HG03457 (cell line): Measurements from ENCODE around the gene USH2A.

Experiments used
- ATAC-seq: cut with Tn5 transposase; IDR thresholded peaks from one replicate; pipeline ENCODE4 v1.9.1; 2021; ENCODE audit warnings: moderate number of reproducible peaks; ENCODE audit not compliant: unreplicated experiment

Gene USH2A

DNA sequence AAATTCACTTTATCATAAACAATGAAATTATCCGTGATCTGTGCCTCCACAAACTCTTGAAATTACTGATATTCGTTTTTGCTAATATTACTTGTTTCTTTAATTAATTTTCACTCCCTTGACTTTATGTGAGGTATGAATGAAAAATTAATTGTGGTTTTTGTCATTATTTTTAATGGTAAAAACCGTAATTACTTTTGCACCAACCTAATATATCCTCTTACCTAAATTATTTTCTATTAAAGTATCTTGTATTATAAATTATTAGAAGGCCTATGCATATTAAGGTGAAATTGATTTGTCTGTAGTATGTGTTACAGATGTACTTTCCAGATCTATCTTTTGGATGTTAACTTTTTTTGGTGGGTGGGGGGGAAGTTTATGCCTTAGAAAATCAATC lies 540.2 kb downstream of the USH2A start:
- ATAC-seq: no peak

DNA sequence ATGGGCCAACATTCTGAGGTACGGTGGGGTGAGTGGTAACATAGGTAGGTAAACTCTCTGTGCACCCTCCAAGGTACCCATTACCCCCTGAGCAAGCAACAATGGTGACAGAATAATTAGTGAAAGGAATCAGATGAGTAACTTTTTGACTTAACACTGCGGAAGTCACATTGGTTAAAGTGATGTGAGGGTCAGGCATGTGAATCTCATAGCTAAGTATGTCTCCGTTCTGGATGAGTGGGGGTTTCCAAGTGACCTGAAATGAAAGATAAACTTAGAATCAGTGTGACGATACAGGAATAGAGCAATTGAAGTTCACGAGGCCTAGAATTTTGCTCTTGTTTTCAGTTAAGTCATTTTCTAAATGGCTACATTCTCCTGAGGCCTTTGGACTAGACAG lies 544.4 kb downstream of the USH2A start:
- no peak for ATAC-seq

DNA sequence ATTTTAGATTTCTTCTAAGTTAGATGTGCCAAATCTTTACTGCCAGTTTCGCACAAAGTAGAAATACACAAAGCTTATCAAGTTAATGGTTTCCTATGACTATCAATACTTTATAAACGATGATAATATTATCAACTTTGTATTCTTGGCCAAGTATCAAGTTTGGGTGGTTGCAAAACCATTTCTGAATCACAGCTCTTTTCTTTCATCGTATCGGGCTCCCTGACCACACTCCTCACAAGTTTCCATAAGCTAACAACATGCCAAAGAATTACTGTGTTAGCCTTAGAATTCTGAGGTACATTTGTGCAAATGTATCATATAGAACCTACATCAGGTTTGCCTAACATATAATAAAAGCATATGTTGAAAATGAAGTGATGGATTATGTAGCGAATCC lies 545.1 kb downstream of the USH2A start:
- ATAC-seq: no peak

DNA sequence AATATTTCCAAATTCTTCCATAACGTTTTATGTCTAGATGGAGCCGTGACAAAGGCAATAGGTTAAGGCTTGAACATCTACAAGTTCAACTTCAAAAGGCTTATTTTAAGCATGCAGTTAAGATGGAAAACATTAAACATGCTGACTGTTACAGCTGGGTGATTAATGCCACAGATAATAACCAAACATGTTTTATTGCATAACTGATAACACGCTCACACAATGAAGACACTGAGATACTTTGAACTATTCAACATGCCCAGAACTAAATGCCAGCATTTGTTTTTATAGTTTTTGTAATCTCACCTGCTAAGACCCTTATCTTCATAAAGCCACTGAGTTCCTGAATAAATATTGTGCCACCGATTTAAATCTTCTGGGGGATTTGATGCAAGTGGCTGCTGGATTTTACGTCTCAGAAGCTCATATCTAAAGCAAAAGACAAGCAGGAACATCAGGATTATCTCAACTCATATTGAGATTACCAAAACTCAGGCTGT lies 545.7 kb downstream of the USH2A start:
- ATAC-seq: no peak

DNA sequence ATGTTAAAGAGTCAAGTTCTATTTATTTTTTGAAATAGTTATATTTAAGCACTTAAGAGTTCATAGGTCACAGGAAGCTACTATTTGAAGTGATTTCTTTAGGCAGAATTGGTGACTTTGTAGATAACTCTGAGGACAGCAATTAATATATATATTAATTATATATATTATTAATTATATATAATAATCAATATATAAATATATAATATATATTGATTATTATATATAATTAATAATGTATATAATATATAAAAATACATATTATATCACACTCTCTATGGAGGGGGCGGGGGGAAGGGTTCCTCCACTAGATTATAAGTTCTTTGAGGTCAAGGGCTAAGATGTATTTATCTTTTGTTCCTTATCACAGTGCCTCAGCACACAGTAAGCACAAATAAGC lies 547.5 kb downstream of the USH2A start:
- no peak for ATAC-seq

DNA sequence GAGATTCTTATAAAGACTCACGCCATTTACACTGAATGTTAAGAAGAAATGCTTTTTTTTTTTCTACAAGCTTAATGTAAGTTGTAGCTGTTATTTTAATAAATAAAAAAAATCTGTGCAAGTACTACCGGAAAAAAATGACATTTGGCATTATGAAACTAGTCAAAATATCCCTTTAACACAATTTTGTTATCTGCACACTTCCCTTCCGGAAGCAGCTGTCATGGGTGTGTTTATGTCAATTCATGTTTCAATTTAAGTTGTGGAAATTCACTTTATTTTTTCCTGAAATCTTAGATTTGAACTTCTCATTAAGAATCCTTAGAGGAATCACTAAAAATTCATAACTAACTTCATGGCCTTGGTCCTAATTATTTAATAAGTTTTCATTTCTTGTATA lies 548.0 kb downstream of the USH2A start:
- ATAC-seq: no peak

DNA sequence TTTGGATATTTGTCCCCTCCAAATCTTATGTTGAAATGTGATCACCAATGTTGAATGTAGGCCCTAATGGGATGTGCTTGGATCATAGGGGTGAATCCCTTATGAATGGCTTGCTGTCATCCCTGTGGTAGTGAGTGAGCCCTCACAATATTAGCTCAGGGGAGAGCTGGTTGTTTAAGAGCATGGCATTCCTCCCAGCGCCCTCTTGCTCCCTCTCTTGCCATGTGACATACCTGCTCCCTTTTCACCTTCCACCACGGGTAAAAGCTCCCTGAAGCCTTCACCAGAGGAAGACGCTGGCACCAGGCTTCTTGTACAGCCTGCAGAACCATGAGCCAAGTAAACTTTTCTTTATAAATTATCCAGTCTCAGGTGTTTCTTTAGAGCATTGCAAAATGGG lies 550.6 kb downstream of the USH2A start:
- ATAC-seq: no peak

DNA sequence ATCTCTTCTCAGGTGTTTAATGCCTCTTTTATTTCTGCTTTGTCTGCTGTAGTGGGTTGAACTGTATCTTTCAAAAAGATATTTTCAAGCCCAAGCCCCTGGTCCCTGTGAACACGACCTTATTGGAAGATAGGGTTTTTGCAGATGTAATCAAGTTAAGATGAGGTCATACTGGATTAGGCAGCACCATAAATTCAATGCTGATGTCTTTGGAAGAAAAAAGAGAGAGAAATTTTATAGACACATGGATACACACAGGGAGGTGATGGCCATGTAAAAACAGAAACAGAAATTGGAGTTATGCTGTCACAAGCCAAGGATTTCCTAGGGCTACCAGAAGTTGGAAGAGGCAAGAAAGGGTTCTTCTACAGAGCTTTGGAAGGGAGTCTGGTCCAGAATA lies 554.7 kb downstream of the USH2A start:
- ATAC-seq: no peak

DNA sequence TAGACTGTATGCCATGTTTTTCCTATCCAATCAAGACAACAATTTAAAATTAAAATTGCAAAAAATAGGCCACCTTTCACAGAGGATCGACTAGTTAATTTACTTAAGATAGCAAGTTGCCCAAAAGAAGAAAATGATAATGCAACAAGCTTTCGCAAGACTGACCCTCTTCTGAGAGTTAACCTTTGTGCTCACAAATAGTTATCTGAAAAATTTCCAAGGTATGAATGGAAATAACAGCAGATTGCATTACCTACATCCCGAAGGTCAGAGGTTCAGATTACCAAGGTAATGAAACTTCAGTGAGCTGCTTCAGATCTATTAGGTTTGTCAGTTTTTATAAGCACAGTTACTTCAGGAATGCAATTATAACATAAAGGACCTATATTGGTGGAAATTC lies 558.2 kb downstream of the USH2A start:
- ATAC-seq: no peak

DNA sequence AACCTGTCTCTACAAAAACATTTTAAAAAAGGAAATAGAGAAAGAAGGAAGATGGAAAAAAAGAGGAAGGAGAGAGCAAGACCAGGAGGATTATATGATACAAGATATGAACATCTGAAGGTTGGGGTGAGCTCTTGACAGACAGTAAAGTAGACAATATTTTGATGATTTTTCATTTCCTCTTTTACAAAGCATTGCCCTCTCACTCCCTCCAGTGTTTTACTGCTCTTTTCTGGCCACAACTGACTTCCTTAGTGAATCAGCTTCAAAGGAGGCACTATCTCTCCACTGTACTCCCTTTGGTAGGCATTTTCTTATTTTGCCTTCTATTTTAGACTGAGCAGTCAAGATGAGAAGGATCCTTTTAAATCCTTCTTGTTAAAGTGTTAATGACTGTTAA lies 559.5 kb downstream of the USH2A start:
- no peak for ATAC-seq

DNA sequence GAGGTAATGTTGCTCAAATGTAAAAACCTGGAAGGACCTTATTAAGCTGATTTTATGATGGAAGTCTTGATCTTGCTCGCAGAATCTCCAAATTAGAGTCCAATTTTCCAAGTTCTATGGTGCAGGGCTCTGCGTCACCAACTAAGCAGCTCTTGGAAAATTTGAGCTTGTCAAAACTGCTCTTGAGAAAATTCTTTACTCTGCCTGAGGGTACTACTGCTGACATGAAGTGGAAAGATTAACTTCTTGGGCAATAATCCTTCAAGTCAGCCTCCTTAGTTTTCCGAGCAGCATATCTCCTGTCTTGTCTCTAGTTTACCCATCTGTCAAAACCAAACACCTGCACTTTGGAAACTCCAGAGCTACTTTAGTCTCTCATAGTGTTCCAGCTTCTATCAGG lies 562.4 kb downstream of the USH2A start:
- no peak for ATAC-seq

DNA sequence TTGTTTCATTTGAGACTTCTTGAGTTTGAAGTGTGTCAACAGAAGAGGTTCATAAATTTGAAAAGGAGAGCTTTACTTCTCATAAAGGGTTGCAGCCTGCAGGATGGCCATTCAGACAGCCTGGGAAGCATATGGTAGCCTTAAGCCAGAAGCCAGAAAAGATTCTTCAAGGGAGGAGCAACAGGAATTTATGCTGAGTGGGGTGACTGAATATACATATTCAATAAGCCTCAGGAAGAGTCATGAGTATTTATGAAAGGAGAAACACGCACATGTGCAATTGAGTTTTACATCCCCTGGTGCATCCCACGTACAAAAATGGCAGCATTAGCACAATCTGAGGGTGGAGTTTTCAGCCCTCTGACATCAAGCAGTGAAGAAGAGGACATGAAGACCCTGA lies 565.9 kb downstream of the USH2A start:
- no peak for ATAC-seq

DNA sequence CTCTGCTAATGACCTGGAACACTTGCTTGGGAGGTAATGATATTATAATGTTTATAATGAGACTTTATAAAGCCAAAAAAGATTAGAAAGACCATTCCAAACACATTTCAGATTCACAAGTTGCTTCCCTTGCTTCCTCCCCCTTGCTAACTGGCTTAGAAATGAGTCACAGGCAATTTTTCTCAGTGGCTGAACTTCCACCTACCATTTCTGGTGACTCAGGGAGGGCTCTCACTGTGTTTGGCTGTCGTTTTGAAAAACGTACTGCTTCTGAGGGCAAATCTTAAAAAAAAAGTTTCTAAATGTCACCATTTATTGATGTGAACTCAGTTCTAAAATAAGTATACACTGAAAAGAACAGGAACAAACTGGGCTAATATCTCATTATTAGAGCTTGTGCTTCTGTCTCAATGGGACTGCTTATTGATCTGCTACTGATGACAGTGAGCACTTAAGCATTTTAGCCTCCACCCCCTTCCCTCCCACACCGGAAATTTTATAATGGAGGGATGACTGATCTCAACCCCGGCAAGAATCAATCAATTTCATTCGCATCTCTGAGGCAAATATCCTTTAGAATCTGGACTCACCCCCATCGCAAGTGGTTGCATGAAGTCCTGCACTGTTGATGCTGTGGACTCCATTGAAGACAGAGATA lies 577.9 kb downstream of the USH2A start:
- ATAC-seq: no peak

DNA sequence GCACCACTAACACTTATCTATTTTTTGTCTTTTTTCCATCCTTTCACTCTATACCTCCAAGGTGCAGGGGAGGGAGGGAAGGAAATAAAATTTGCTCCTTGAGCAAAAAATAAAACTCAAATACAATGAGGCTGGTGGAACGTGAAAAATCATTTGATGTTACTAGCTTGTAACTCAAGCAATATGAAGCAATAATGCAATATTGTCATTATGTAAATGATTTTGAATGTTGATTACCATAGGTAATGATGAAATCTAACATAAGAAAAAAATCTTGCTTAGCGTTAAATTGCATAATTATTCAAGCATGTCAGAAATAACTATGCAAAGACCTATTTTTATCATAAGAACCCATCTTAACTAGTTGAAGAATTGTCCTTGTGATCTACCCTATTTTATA lies 578.5 kb downstream of the USH2A start:
- no peak for ATAC-seq

DNA sequence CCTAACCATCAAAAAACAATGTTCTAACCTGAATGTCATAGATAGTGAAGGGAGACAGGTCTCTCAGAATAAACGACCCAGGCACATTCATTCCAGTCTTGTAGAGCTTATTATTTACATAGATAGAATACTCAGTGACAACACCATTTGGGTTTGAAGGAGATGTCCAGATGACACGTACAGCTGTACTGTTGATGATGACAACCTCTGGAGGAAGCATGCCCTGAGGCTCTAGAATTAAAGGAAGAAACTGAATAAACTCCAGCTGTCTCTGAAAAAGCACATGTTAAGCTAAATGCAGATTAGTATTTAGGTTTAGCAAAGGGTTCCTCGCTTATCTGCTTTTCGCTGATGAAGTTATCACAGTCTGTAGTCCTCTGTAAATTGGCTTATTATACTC lies 579.0 kb downstream of the USH2A start:
- no peak for ATAC-seq

DNA sequence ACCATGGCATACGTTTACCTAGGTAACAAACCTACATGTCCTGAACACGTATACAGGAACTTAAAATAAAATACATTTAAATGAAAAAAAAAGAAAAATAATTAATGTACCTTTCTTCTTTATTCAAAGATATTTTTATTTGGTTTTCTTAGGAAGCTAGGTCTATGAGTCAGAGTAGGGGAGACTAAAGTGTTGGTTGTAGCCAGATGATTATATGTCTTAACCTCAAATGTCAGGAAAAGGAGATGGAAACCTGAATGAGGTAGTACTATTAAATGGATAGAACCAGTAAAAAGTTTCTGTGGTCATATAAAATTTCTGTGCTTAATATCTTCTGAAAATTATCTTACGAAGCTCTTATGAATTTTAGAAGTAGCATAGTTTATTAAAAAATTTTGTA lies 580.3 kb downstream of the USH2A start:
- ATAC-seq: no peak

DNA sequence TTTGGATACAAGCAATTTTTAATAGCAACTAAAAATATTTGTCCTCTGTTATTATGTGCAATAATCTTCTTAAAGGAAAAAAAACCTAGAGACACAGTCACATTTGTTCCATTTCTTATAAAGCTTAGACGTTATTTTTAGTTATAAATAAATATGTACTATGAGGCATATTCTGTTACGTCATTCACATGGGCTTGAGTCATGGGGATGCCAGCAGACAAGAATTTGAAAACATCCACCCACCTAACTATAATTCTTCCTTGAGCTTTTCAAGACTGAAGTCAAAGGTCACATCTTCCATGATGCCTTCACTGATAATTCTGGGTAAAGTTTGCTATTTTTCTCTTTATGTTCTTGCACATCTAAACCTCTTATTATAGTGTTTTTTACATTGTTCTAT lies 587.3 kb downstream of the USH2A start:
- no peak for ATAC-seq

DNA sequence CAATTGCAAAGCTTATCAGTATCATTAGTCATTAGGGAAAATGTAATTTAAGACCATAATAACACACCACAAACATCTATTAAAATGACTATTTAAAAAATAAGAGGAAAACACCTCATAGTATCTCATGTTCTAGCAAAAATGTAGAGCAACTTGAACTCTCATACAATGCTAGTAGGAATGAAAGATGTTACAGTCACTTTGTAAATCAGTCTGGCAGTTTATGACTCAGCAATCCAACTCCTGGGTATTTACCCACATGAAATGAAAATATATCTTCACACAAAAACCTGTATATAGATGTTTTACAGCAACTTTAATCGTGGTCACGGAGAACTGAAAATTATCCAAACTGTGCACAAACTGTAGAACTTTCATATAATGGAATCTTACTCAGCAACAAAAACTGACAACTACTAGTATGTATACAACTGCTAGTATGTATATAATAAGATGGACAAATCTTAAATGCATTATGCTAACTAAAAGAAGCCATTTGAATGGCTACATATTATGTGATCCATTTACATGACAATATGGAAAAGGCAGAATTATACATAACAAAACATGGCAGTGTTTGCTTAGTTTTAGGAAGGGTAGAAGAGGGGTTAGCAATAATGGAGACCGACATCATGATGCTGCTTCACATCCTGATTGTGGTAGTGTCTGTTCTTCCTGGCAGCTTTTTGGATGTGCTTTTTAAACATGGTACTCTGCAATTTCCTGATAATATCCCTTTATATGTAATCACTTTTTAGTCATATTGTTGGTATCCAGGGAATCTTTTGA lies 589.1 kb downstream of the USH2A start:
- ATAC-seq: no peak

DNA sequence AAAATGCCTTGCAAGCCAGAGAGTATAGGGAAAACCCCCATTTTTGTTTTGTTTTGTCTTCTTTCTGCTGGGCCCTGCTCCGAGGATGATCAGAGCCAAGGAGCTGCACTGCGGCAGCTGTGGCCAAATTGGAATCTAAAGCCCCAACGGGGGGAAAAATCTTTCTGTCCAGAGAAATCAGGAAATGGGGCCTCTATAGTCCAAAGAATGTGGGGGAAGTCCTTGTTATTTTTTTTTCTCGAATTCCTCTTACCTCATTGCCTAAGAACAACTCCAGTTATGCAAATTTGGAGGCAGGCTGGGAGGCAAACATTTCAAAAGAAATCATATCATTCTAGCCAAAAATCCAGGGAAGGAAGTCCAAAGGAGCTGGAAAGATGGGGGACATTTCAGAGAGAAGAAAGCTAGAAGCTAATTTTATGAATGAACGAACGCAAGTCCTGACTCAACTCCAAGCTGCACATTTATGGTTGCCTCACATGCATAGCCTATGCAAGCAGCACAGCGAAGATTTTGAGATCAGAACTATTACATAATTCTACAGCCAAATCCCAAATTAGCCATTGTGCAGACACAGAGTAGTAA lies 592.9 kb downstream of the USH2A start:
- no peak for ATAC-seq

DNA sequence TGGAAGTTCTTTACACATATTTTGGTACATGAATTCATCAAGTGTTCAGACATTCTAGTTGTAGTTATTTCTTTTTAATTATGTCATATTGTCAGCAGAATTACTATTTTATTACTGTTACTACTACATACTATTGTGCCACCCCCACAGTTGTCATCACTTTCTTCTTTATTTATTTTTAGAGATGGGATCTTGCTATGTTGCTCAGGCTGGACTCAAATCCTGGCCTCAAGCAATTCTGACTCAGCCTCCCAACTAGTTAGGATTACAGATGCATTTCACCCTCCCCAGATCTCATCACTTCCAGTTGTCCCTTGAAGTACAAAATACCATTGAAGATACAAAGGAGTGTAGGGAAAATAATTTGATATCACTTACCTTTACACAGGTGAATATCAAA lies 598.2 kb downstream of the USH2A start:
- no peak for ATAC-seq

DNA sequence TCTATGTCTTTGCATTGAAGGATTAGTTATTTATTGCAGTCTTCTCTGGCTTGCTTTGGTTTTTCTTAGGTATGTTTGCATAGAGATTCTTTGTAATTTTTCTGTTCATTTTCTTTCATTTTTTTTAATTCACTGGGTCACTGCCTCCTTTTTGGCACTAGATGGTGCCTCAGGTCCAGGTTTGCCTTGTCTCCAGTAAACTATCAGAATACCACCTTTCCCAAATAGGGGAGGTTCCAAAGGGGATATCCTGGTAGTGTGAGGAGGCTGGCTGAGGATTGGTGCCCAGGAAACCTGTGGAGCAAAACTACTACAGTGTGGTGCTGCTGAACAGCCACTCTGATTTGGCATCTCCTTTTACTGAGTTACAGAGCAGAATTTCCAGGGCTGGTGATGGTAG lies 599.0 kb downstream of the USH2A start:
- no peak for ATAC-seq

DNA sequence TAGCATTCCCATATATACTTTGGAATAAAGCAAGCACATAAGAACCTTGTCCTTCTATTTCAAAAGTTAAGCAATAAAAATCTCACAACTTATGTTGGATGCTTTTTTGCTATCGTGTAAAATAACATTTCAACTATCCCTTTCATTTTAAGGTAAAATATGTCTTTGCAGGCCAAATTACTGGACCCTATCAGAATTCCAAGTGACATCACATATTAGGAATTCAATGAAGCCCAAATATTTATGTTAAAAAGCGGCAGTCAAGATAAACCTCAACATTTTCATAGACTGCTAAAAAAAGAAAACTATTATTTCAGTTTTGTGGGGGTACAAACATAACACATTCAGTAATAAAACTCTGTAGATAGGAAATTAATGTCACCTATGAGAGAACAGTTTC lies 604.1 kb downstream of the USH2A start:
- ATAC-seq: no peak
